ENCODE data around the gene HMOX2.

HMOX2 gene

GRCh38 chr16:4507588-4508345, 31.6 kb downstream of the HMOX2 start:
- Histone ChIP-seq H3K4me3 (ENCODE audit: low read length) (no peak overlapping the region), H3K36me3 (replicated peaks; ENCODE audit: low read depth, low read length) (peaks cover 35% of the 10 kb centered on the region), H3K27ac (ENCODE audit: low read length) (no peak overlapping the region), H3K9me3 (ENCODE audit: insufficient read depth, low read length) (no peaks in the 10 kb centered on the region), H2AFZ (ENCODE audit: low read depth, low read length) (no peak overlapping the region), H3K9ac (ENCODE audit: low read length) (no peak overlapping the region), H3K4me2 (ENCODE audit: low read length) (no peak overlapping the region), H4K20me1 (ENCODE audit: insufficient read depth, low read length) (peaks cover 8% of the 10 kb centered on the region; the same call in 1 of the 2 replicates), H3K79me2 (ENCODE audit: low read length) (peaks cover 4% of the 10 kb centered on the region), H3K4me1 (ENCODE audit: low read length) (peaks cover 21% of the 10 kb centered on the region), H3K27me3 (ENCODE audit: low read depth, low read length) (no peaks in the 10 kb centered on the region)
- TF ChIP-seq EZH2phosphoT487 (IDR thresholded peaks at IDR 0.05; ENCODE audit: low read depth) (no peak), CTCF (IDR thresholded peaks at IDR 0.05; ENCODE audit: low read depth, low read length) (no peak)

- peaks cover 2% of the 10 kb centered on the region for H3K79me2 ChIP-seq (ENCODE audit: low read length)
- H3K36me3 ChIP-seq (replicated peaks; ENCODE audit: low read depth, low read length): peaks cover 36% of the 10 kb centered on the region
- peaks cover 21% of the 10 kb centered on the region for H3K4me1 ChIP-seq (ENCODE audit: low read length)
- no peaks in the 10 kb centered on the region for H3K27me3 ChIP-seq (ENCODE audit: low read depth, low read length)
- TF ChIP-seq EZH2phosphoT487 (IDR thresholded peaks at IDR 0.05; ENCODE audit: low read depth) (no peak), CTCF (IDR thresholded peaks at IDR 0.05; ENCODE audit: low read depth, low read length) (no peak)
- peaks cover 5% of the 10 kb centered on the region; the same call in 1 of the 2 replicates for H4K20me1 ChIP-seq (ENCODE audit: insufficient read depth, low read length)
- H3K9ac ChIP-seq (ENCODE audit: low read length): no peak overlapping the region
- no peak overlapping the region for H3K27ac ChIP-seq (ENCODE audit: low read length)
- no peak overlapping the region for H2AFZ ChIP-seq (ENCODE audit: low read depth, low read length)
- no peaks in the 10 kb centered on the region for H3K9me3 ChIP-seq (ENCODE audit: insufficient read depth, low read length)
- no peak overlapping the region for H3K4me3 ChIP-seq (ENCODE audit: low read length)
- H3K4me2 ChIP-seq (ENCODE audit: low read length): no peak overlapping the region
Measured at GRCh38 chr16:4508806-4509205, 32.6 kb downstream of the HMOX2 start.

GRCh38 chr16:4509420-4509819, 33.2 kb downstream of the HMOX2 start:
- H3K4me2 ChIP-seq (ENCODE audit: low read length): no peak overlapping the region
- H2AFZ ChIP-seq (ENCODE audit: low read depth, low read length): no peak overlapping the region
- H3K9ac ChIP-seq (ENCODE audit: low read length): no peak overlapping the region
- no peaks in the 10 kb centered on the region for H3K79me2 ChIP-seq (ENCODE audit: low read length)
- peaks cover 41% of the 10 kb centered on the region for H3K36me3 ChIP-seq (replicated peaks; ENCODE audit: low read depth, low read length)
- H3K4me1 ChIP-seq (ENCODE audit: low read length): peaks cover 26% of the 10 kb centered on the region
- no peak overlapping the region for H3K27ac ChIP-seq (ENCODE audit: low read length)
- H3K4me3 ChIP-seq (ENCODE audit: low read length): no peak overlapping the region
- peaks cover 5% of the 10 kb centered on the region; the same call in 1 of the 2 replicates for H4K20me1 ChIP-seq (ENCODE audit: insufficient read depth, low read length)
- no peaks in the 10 kb centered on the region for H3K9me3 ChIP-seq (ENCODE audit: insufficient read depth, low read length)
- no peaks in the 10 kb centered on the region for H3K27me3 ChIP-seq (ENCODE audit: low read depth, low read length)
- no peak for TF ChIP-seq EZH2phosphoT487 (IDR thresholded peaks at IDR 0.05; ENCODE audit: low read depth)
- no peak for TF ChIP-seq CTCF (IDR thresholded peaks at IDR 0.05; ENCODE audit: low read depth, low read length)

GRCh38 chr16:4510131-4510530, 33.9 kb downstream of the HMOX2 start:
- TF ChIP-seq EZH2phosphoT487 (IDR thresholded peaks at IDR 0.05; ENCODE audit: low read depth): no peak
- no peak for TF ChIP-seq CTCF (IDR thresholded peaks at IDR 0.05; ENCODE audit: low read depth, low read length)
- Histone ChIP-seq H3K4me3 (ENCODE audit: low read length) (no peak overlapping the region), H3K79me2 (ENCODE audit: low read length) (no peaks in the 10 kb centered on the region), H3K9me3 (ENCODE audit: insufficient read depth, low read length) (no peaks in the 10 kb centered on the region), H3K27me3 (ENCODE audit: low read depth, low read length) (no peaks in the 10 kb centered on the region), H3K27ac (ENCODE audit: low read length) (no peak overlapping the region), H3K4me2 (ENCODE audit: low read length) (no peak overlapping the region), H3K4me1 (ENCODE audit: low read length) (peaks cover 29% of the 10 kb centered on the region), H4K20me1 (ENCODE audit: insufficient read depth, low read length) (peaks cover 10% of the 10 kb centered on the region), H2AFZ (ENCODE audit: low read depth, low read length) (no peak overlapping the region), H3K36me3 (replicated peaks; ENCODE audit: low read depth, low read length) (peaks cover 45% of the 10 kb centered on the region), H3K9ac (ENCODE audit: low read length) (no peak overlapping the region)

Measured in OCI-LY3 (cell line).